GM18526 (cell line): ENCODE results near the gene HBB.

ENCODE experiments used
- POLR2A ChIP-seq: IDR thresholded peaks from 3 replicates; pipeline ENCODE4 v1.6.1; 2011; ENCODE audit not compliant: insufficient read length; ENCODE audit errors: extremely low read depth

HBB gene

GRCh38 chr11:5235364-5236095 lies 8.7 kb upstream of the HBB start:
- no peak for TF ChIP-seq POLR2A

- no peak for TF ChIP-seq POLR2A
Observed at GRCh38 chr11:5234381-5234834, 7.5 kb upstream of the HBB start, which contains the start of gene HBD. Gene HBD, minus strand, starts transcription at chr11:5234483. Its CDS starts 50 bp downstream, at chr11:5234433.

- no peak for TF ChIP-seq POLR2A
Observed at GRCh38 chr11:5233307-5233706, 6.4 kb upstream of the HBB start.

- no peak for TF ChIP-seq POLR2A
Observed at GRCh38 chr11:5232821-5233220, 6.0 kb upstream of the HBB start.

- TF ChIP-seq POLR2A = no peak
Observed at GRCh38 chr11:5232176-5232575, 5.3 kb upstream of the HBB start.

- TF ChIP-seq POLR2A = no peak
Observed at GRCh38 chr11:5231111-5231510, 4.2 kb upstream of the HBB start.

- no peak for TF ChIP-seq POLR2A
Observed at GRCh38 chr11:5230266-5230665, 3.4 kb upstream of the HBB start.

- no peak for TF ChIP-seq POLR2A
Observed at GRCh38 chr11:5229796-5230195, 2.9 kb upstream of the HBB start.

GRCh38 chr11:5229356-5229755 lies 2.5 kb upstream of the HBB start:
- TF ChIP-seq POLR2A = no peak

GRCh38 chr11:5228124-5228523 lies 1.3 kb upstream of the HBB start:
- no peak for TF ChIP-seq POLR2A

- TF ChIP-seq POLR2A = no peak
Observed at GRCh38 chr11:5227681-5228080, 810 bp upstream of the HBB start.

- no peak for TF ChIP-seq POLR2A
Observed at GRCh38 chr11:5225480-5225871, 1.4 kb downstream of the HBB start.

GRCh38 chr11:5224538-5225479 lies 2.1 kb downstream of the HBB start:
- TF ChIP-seq POLR2A = no peak

- TF ChIP-seq POLR2A = no peak
Observed at GRCh38 chr11:5223686-5224085, 3.2 kb downstream of the HBB start.

- no peak for TF ChIP-seq POLR2A
Observed at GRCh38 chr11:5223146-5223545, 3.7 kb downstream of the HBB start.

- TF ChIP-seq POLR2A = no peak
Observed at GRCh38 chr11:5210376-5210885, 16.4 kb downstream of the HBB start.
